ENCODE results near the gene DYNLRB1. TPM values are rescaled to one million over a fixed set of nuclear protein-coding genes. Genes with fewer than 3 reads are reported as not detected.
A peak's percentile ranks its signal among the peaks of the same experiment; 100 is the strongest.

The DYNLRB1 gene
- total and polyA plus RNA-seq, 2 of the 13 experiments (the other 11 are each of a cell fraction or from before 2014, with no cell fraction given) = 140 to 244 TPM

GRCh38 chr20:34512266-34512954, 3.8 kb upstream of the DYNLRB1 start (continued):
- TF ChIP-seq CHD2 (IDR thresholded peaks at IDR 0.05; ENCODE audit: low read depth, low read length) = no peak
- TF ChIP-seq BCL6 (CRISPR knock-in tag; IDR thresholded peaks at IDR 0.05) = peak; percentile 14; the same call in 1 of the 2 replicates
- TF ChIP-seq ZNF549 (CRISPR knock-in tag; IDR thresholded peaks at IDR 0.05) = no peak
- TF ChIP-seq ARNT2 (CRISPR knock-in tag; IDR thresholded peaks at IDR 0.05; ENCODE audit: low read depth) = no peak
- TF ChIP-seq ZNF775 (CRISPR knock-in tag; IDR thresholded peaks at IDR 0.05; ENCODE audit: borderline replicate concordance) = no peak
- TF ChIP-seq ZNF773 (CRISPR knock-in tag; IDR thresholded peaks at IDR 0.05; ENCODE audit: borderline replicate concordance) = no peak
- TF ChIP-seq, protein P1, sequence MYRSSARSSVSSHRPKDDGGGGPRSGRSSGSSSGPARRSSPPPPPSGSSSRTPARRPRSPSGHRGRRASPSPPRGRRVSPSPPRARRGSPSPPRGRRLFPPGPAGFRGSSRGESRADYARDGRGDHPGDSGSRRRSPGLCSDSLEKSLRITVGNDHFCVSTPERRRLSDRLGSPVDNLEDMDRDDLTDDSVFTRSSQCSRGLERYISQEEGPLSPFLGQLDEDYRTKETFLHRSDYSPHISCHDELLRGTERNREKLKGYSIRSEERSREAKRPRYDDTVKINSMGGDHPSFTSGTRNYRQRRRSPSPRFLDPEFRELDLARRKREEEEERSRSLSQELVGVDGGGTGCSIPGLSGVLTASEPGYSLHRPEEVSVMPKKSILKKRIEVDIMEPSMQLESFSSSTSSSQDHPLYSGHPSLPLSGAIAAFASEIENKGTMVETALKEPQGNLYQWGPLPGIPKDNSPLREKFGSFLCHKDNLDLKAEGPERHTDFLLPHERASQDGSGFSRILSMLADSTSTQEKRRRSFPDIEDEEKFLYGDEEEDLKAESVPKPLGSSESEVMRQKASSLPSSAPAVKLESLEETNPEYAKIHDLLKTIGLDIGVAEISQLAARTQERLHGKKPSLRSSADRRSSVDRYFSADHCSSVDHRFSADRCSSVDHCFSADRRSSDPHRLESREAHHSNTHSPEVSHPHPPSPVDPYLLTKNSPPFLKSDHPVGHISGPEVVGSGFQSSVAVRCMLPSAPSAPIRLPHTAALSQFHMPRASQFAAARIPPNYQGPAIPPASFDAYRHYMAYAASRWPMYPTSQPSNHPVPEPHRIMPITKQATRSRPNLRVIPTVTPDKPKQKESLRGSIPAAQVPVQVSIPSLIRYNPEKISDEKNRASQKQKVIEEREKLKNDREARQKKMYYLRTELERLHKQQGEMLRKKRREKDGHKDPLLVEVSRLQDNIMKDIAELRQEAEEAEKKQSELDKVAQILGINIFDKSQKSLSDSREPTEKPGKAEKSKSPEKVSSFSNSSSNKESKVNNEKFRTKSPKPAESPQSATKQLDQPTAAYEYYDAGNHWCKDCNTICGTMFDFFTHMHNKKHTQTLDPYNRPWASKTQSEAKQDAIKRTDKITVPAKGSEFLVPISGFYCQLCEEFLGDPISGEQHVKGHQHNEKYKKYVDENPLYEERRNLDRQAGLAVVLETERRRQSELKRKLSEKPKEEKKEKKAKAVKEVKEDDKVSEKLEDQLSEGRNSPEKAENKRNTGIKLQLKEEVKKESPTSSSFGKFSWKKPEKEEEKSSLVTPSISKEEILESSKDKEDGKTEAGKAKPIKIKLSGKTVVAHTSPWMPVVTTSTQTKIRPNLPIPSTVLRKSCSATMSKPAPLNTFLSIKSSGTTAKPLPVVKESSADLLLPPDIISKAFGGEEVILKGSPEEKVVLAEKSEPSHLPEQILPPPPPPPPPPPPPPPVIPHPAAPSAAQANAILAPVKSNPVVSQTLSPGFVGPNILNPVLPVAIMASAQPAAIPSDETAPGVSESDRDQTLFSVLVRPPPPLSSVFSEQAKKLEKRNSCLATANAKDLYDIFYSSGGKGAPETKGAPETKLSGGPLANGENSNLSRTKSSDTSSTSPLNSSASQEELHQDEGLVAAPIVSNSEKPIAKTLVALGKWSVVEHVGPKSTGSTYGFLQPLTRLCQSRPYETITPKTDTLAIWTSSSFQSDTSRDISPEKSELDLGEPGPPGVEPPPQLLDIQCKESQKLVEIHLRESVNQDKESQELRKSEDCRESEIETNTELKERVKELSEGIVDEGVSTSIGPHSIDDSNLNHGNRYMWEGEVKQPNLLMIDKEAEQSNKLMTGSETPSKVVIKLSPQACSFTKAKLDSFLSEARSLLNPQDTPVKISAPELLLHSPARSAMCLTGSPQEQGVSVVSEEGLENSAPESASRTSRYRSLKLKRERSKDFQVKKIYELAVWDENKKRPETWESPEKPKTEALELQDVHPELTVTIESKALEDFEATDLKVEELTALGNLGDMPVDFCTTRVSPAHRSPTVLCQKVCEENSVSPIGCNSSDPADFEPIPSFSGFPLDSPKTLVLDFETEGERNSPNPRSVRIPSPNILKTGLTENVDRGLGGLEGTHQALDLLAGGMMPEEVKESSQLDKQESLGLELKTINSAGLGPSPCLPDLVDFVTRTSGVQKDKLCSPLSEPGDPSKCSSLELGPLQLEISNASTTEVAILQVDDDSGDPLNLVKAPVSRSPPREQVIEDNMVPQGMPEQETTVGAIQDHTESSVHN (CRISPR knock-in tag; IDR thresholded peaks at IDR 0.05) = no peak
- TF ChIP-seq ZSCAN21 (CRISPR knock-in tag; IDR thresholded peaks at IDR 0.05; ENCODE audit: borderline replicate concordance) = no peak
- TF ChIP-seq ONECUT2 (CRISPR knock-in tag; IDR thresholded peaks at IDR 0.05) = no peak
- TF ChIP-seq JUND (CRISPR knock-in tag; IDR thresholded peaks at IDR 0.05) = no peak
- no peak for TF ChIP-seq ZNF296 (CRISPR knock-in tag; conservative IDR thresholded peaks at IDR 0.05)
- peak; percentile 4; the same call in 1 of the 2 replicates for TF ChIP-seq SP5 (CRISPR knock-in tag; IDR thresholded peaks at IDR 0.05; ENCODE audit: borderline replicate concordance, low read depth)
- no peak for TF ChIP-seq XBP1 (CRISPR knock-in tag; IDR thresholded peaks at IDR 0.05)
- TF ChIP-seq, protein P2, sequence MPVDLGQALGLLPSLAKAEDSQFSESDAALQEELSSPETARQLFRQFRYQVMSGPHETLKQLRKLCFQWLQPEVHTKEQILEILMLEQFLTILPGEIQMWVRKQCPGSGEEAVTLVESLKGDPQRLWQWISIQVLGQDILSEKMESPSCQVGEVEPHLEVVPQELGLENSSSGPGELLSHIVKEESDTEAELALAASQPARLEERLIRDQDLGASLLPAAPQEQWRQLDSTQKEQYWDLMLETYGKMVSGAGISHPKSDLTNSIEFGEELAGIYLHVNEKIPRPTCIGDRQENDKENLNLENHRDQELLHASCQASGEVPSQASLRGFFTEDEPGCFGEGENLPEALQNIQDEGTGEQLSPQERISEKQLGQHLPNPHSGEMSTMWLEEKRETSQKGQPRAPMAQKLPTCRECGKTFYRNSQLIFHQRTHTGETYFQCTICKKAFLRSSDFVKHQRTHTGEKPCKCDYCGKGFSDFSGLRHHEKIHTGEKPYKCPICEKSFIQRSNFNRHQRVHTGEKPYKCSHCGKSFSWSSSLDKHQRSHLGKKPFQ (CRISPR knock-in tag; IDR thresholded peaks at IDR 0.05; ENCODE audit: insufficient replicate concordance) = no peak
- peak; percentile 49; the same call in 1 of the 2 replicates for TF ChIP-seq THAP7 (CRISPR knock-in tag; IDR thresholded peaks at IDR 0.05)
- TF ChIP-seq ZNF10 (CRISPR knock-in tag; IDR thresholded peaks at IDR 0.05; ENCODE audit: borderline replicate concordance, low read depth) = no peak
- no peak for TF ChIP-seq KMT2B (CRISPR knock-in tag; IDR thresholded peaks at IDR 0.05)
- TF ChIP-seq HCFC1 (IDR thresholded peaks at IDR 0.05; ENCODE audit: low read depth, low read length) = no peak
- no peak for TF ChIP-seq SIX1 (CRISPR knock-in tag; IDR thresholded peaks at IDR 0.05; ENCODE audit: borderline replicate concordance)
- no peak for TF ChIP-seq PITX1 (CRISPR knock-in tag; IDR thresholded peaks at IDR 0.05)

Measured in HepG2 (cell line).